Mesendoderm (in vitro differentiated cells): ENCODE results near the gene KIAA0408. TPM values are rescaled to one million over a fixed set of nuclear protein-coding genes. Genes with fewer than 3 reads are reported as not detected.

Experiments
- DNase-seq: peaks from one replicate; pipeline ENCODE4 v3.0.0; 2013
- H2AK5ac ChIP-seq: 2 replicates; pipeline ENCODE4 v1.6.1; 2013; ENCODE audit warnings: low read length, inconsistent platforms
- H2BK120ac ChIP-seq: 2 replicates; pipeline ENCODE4 v1.6.1; 2013; ENCODE audit warnings: low read depth, mild to moderate bottlenecking, low read length, moderate library complexity, mixed read lengths
- H2BK15ac ChIP-seq: replicated peaks from 2 replicates; pipeline ENCODE4 v1.6.1; 2013; ENCODE audit warnings: low read depth, mild to moderate bottlenecking, moderate library complexity
- H2BK5ac ChIP-seq: 2 replicates; pipeline ENCODE4 v1.6.1; 2013; ENCODE audit warnings: low read length, inconsistent platforms
- H3K18ac ChIP-seq: 2 replicates; pipeline ENCODE4 v1.6.1; 2013; ENCODE audit warnings: mild to moderate bottlenecking, low read length, mixed read lengths
- H3K23ac ChIP-seq: one replicate; pipeline ENCODE4 v1.6.1; 2013; ENCODE audit warnings: low read length
- H3K27ac ChIP-seq: 2 replicates; pipeline ENCODE4 v1.5.1; 2013; ENCODE audit warnings: low read depth, mild to moderate bottlenecking, inconsistent platforms, low read length, moderate library complexity
- H3K27me3 ChIP-seq: 2 replicates; pipeline ENCODE4 v1.6.1; 2013; ENCODE audit warnings: low read length, control low read depth, mild to moderate bottlenecking, inconsistent platforms; ENCODE audit not compliant: insufficient read depth, poor library complexity
- H3K36me3 ChIP-seq: 2 replicates; pipeline ENCODE4 v1.6.1; 2013; ENCODE audit warnings: low read length, inconsistent platforms; ENCODE audit not compliant: control insufficient read depth, insufficient read depth
- H3K4ac ChIP-seq: one replicate; pipeline ENCODE4 v1.6.1; 2013; ENCODE audit warnings: low read depth, mild to moderate bottlenecking, low read length, moderate library complexity
- H3K4me1 ChIP-seq: 2 replicates; pipeline ENCODE4 v1.6.1; 2013; ENCODE audit warnings: low read depth, low read length, inconsistent platforms; ENCODE audit not compliant: control insufficient read depth
- H3K4me2 ChIP-seq: 2 replicates; pipeline ENCODE4 v1.6.1; 2013; ENCODE audit warnings: low read length
- H3K4me3 ChIP-seq: 2 replicates; pipeline ENCODE4 v1.5.1; 2013; ENCODE audit warnings: mild to moderate bottlenecking, low read length
- H3K56ac ChIP-seq: one replicate; pipeline ENCODE4 v1.6.1; 2013; ENCODE audit warnings: low read length
- H3K79me1 ChIP-seq: 2 replicates; pipeline ENCODE4 v1.6.1; 2013; ENCODE audit warnings: low read length, inconsistent platforms
- H3K79me2 ChIP-seq: 2 replicates; pipeline ENCODE4 v1.6.1; 2013; ENCODE audit warnings: mild to moderate bottlenecking, low read length; ENCODE audit not compliant: control insufficient read depth, insufficient read depth
- H3K9ac ChIP-seq: 2 replicates; pipeline ENCODE4 v1.6.1; 2013; ENCODE audit warnings: low read length, inconsistent platforms
- H4K5ac ChIP-seq: one replicate; pipeline ENCODE4 v1.6.1; 2013; ENCODE audit warnings: low read length
- H4K8ac ChIP-seq: one replicate; pipeline ENCODE4 v1.6.1; 2013; ENCODE audit warnings: low read depth, mild to moderate bottlenecking, control low read depth, low read length, moderate library complexity
- WGBS: extraction: QIAGEN DNeasy Blood & Tissue Kit; methylation state at CpG from one replicate; pipeline ENCODE4 v1.1.7; 2013; ENCODE audit warnings: low lambda C conversion rate, missing lambda C conversion rate; ENCODE audit not compliant: insufficient coverage; ENCODE audit errors: extremely low coverage; 5-methylcytosine and 5-hydroxymethylcytosine counted together
- polyA plus RNA-seq, 2 experiments: library from polyadenylated mRNA; stranded (reverse); fragments of 200-250 nt; gene quantifications; one replicate each; pipeline ENCODE4 v1.2.3, GENCODE V29; 2013

The KIAA0408 gene
- polyA plus RNA-seq (2013, experiment 1 of 2), result 4.3 TPM
- 5.0 TPM for polyA plus RNA-seq (2013, experiment 2 of 2)

- H3K27ac ChIP-seq, result no peak within 1 kb of the TSS
- no peak within 1 kb of the TSS for H3K9ac ChIP-seq
- H3K4me3 ChIP-seq, result no peak within 1 kb of the TSS
Measured at GRCh38 chr6:127459231-127459641, at the start of gene KIAA0408. TSS of gene KIAA0408 (minus strand) at chr6:127459389. CDS start at chr6:127453981, 5,408 bp downstream.

DNA sequence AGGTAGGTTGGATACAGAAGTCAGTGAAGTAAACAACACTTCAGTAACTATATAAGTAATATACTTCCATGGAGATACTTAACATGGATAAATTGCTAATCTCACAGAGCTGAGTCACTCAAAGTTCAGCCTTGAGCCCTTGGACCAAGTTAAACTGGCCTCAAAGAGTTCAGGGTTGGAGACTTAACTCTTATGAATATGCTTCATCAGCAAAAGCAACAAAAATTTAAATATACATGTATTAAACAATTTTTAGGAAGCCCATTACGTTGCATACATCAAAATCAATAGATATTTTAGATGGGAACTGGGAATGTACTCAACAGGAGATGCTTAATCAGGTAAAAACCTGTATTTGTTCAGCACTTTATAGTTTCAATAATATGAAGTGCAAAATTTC, 47.7 kb upstream of the KIAA0408 start:
- H3K79me2 ChIP-seq, result no peaks in the 10 kb centered on the region
- H2AK5ac ChIP-seq, result no peak overlapping the region
- H3K79me1 ChIP-seq, result no peaks in the 10 kb centered on the region
- H4K8ac ChIP-seq, result no peak overlapping the region
- no peak overlapping the region for H3K9ac ChIP-seq
- H3K4me2 ChIP-seq, result no peak overlapping the region
- H2BK5ac ChIP-seq, result no peak overlapping the region
- no peaks in the 10 kb centered on the region for H3K27me3 ChIP-seq
- H4K5ac ChIP-seq, result no peak overlapping the region
- WGBS, result no CpG with 5 or more reads among the region's 1 CpG
- H3K56ac ChIP-seq, result no peak overlapping the region
- no peak overlapping the region for H3K4me3 ChIP-seq
- H3K4me1 ChIP-seq, result peaks cover 2% of the 10 kb centered on the region
- no peaks in the 10 kb centered on the region for H3K36me3 ChIP-seq
- no peak overlapping the region for H2BK15ac ChIP-seq
- no peak overlapping the region for H3K23ac ChIP-seq
- DNase-seq, result no peak
- no peak overlapping the region for H2BK120ac ChIP-seq
- H3K27ac ChIP-seq, result no peak overlapping the region
- H3K4ac ChIP-seq, result no peak overlapping the region
- no peak overlapping the region for H3K18ac ChIP-seq

More at GRCh38 chr6:127459231-127459641, at the start of gene KIAA0408:
- WGBS, result no CpG with 5 or more reads among the region's 4 CpGs
- Histone ChIP-seq H3K4me1 (no peaks in the 10 kb centered on the region), H4K8ac (no peak within 1 kb of the TSS), H2BK120ac (no peak within 1 kb of the TSS), H4K5ac (no peak within 1 kb of the TSS), H3K4ac (no peak within 1 kb of the TSS), H3K56ac (no peak within 1 kb of the TSS), H3K79me1 (no peaks in the 10 kb centered on the region), H3K36me3 (no peaks in the 10 kb centered on the region), H2BK15ac (no peak within 1 kb of the TSS), H2AK5ac (no peak within 1 kb of the TSS), H3K23ac (no peak within 1 kb of the TSS), H3K27me3 (no peaks in the 10 kb centered on the region), H3K18ac (no peak within 1 kb of the TSS), H3K79me2 (no peaks in the 10 kb centered on the region), H3K4me2 (no peak within 1 kb of the TSS), H2BK5ac (no peak within 1 kb of the TSS)
- peak; percentile 82 for DNase-seq

- Histone ChIP-seq H3K4me1 (peaks cover 2% of the 10 kb centered on the region), H2BK15ac (no peak overlapping the region), H3K27ac (no peak overlapping the region), H3K4ac (no peak overlapping the region), H4K5ac (no peak overlapping the region), H3K79me1 (no peaks in the 10 kb centered on the region), H2BK120ac (no peak overlapping the region), H3K27me3 (no peaks in the 10 kb centered on the region), H3K18ac (no peak overlapping the region), H3K79me2 (no peaks in the 10 kb centered on the region), H3K23ac (no peak overlapping the region), H3K36me3 (no peaks in the 10 kb centered on the region), H3K56ac (no peak overlapping the region), H4K8ac (no peak overlapping the region), H3K9ac (no peak overlapping the region), H2BK5ac (no peak overlapping the region), H2AK5ac (no peak overlapping the region), H3K4me2 (no peak overlapping the region), H3K4me3 (no peak overlapping the region)
- WGBS, result no CpG with 5 or more reads among the region's 3 CpGs
- peak; percentile 44 for DNase-seq
Measured at GRCh38 chr6:127503022-127503421, 43.8 kb upstream of the KIAA0408 start.

DNA sequence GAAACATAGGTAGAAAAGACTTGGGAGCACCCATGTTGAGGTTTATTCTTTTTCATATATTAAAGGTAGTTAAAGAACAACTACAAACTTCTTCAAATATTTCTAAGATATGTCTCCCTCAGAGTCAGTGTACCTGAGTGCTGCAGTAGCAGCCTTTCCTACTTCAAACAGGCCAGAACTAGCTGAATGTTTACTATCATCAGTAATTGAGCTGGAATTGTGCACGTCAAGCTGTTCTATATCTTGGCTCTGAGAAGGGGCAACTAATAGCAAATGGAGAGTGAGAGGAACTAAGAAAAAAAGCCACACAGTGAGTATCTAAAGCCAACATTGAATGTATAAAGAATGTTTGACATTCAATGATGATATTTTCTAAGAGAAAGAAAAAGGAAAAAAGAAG, 38.2 kb upstream of the KIAA0408 start:
- Histone ChIP-seq H3K27ac (no peak overlapping the region), H3K56ac (no peak overlapping the region), H3K4me1 (no peaks in the 10 kb centered on the region), H3K18ac (no peak overlapping the region), H3K4me3 (no peak overlapping the region), H2BK120ac (no peak overlapping the region), H4K5ac (no peak overlapping the region), H3K4ac (no peak overlapping the region), H2BK15ac (no peak overlapping the region), H3K4me2 (no peak overlapping the region), H3K36me3 (no peaks in the 10 kb centered on the region), H3K9ac (no peak overlapping the region), H2AK5ac (no peak overlapping the region), H3K27me3 (no peaks in the 10 kb centered on the region), H3K23ac (no peak overlapping the region), H3K79me1 (no peaks in the 10 kb centered on the region), H2BK5ac (no peak overlapping the region), H3K79me2 (no peaks in the 10 kb centered on the region), H4K8ac (no peak overlapping the region)
- WGBS, result no CpG with 5 or more reads among the region's 1 CpG
- DNase-seq, result no peak

DNA sequence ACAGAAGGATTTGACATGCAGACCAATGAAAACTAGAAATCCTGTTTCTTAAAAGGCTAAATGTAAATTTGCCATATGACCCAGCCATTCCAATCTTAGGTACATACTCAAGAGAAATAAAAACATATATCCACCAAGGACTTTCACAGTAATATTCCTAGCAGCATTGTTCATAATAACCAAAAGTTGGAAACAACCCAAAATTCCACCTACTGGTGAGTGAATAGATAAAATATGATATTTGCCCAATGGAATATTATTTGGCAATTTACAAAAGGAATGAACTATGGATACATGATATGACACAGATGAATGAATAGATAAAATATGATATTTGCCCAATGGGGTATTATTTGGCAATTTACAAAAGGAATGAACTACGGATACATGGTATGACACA, 37.3 kb upstream of the KIAA0408 start:
- H3K27me3 ChIP-seq, result no peaks in the 10 kb centered on the region
- H2BK5ac ChIP-seq, result no peak overlapping the region
- no peak overlapping the region for H3K27ac ChIP-seq
- no peaks in the 10 kb centered on the region for H3K79me1 ChIP-seq
- H3K56ac ChIP-seq, result no peak overlapping the region
- H3K4me2 ChIP-seq, result no peak overlapping the region
- H4K5ac ChIP-seq, result no peak overlapping the region
- no peak for DNase-seq
- H3K9ac ChIP-seq, result no peak overlapping the region
- no peak overlapping the region for H3K4ac ChIP-seq
- no peak overlapping the region for H3K23ac ChIP-seq
- no peak overlapping the region for H2BK120ac ChIP-seq
- H3K79me2 ChIP-seq, result no peaks in the 10 kb centered on the region
- no peaks in the 10 kb centered on the region for H3K4me1 ChIP-seq
- no peaks in the 10 kb centered on the region for H3K36me3 ChIP-seq
- no peak overlapping the region for H2AK5ac ChIP-seq
- H3K4me3 ChIP-seq, result no peak overlapping the region
- no CpG with 5 or more reads among the region's 1 CpG for WGBS
- no peak overlapping the region for H4K8ac ChIP-seq
- no peak overlapping the region for H2BK15ac ChIP-seq
- H3K18ac ChIP-seq, result no peak overlapping the region

GRCh38 chr6:127494240-127494767, 35.1 kb upstream of the KIAA0408 start:
- Histone ChIP-seq H3K18ac (no peak overlapping the region), H2BK120ac (no peak overlapping the region), H3K27me3 (no peaks in the 10 kb centered on the region), H3K23ac (no peak overlapping the region), H3K4ac (no peak overlapping the region), H3K56ac (no peak overlapping the region), H3K4me2 (no peak overlapping the region), H4K5ac (no peak overlapping the region), H3K4me3 (no peak overlapping the region), H3K79me2 (no peaks in the 10 kb centered on the region), H3K4me1 (no peaks in the 10 kb centered on the region), H3K27ac (no peak overlapping the region), H2AK5ac (no peak overlapping the region), H3K79me1 (no peaks in the 10 kb centered on the region), H3K9ac (no peak overlapping the region), H3K36me3 (no peaks in the 10 kb centered on the region), H2BK5ac (no peak overlapping the region), H4K8ac (no peak overlapping the region), H2BK15ac (no peak overlapping the region)
- DNase-seq, result no peak
